ENCODE results near the gene OSBPL3.

Gene OSBPL3

GRCh38 chr7:24756545-24757352, 223.2 kb downstream of the OSBPL3 start:
- peak; percentile 66 to 76 (median 69) for DNase-seq

GRCh38 chr7:24755541-24756407, 224.2 kb downstream of the OSBPL3 start:
- peak; percentile 50 to 58 (median 57) for DNase-seq

GRCh38 chr7:24754906-24755506, 225.0 kb downstream of the OSBPL3 start:
- DNase-seq: peak; percentile 23 to 44 (median 25)

DNA sequence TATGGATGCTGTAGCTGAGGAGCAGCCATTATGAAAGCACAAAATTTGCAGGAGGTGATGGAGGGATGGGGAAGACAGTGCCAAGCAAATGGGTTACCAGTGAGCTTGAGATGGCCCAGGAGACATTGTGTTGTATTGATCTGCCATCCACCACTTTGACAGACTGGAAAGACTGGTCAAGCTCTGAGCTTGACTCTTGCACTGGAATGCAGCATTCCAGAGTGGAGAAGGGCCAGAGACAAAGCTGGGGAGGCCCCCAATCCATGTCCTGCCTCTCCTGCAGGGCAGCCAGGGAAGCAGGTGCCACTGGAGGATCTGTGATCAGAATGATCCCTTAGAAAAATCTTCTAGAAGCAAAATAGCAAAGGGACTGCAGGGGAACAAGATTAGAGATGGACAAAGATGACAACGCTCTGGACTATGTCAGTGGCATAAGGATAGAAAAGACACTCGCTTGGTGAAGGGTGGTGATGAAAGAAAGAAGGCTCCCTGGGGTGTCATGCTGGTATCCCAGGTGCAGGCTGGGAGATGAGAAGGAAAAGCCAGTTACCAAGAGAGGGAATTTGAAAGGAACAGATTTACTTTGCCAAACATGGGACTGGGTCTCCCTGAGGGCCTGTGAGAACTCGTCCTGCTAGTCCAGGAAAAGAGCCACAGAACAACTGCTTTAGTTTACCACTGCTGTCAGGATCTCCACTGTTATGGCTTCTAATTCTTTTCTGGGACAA, 227.7 kb downstream of the OSBPL3 start:
- DNase-seq: no peak

- no peak for DNase-seq
Observed at GRCh38 chr7:24751484-24751883, 228.5 kb downstream of the OSBPL3 start.

DNA sequence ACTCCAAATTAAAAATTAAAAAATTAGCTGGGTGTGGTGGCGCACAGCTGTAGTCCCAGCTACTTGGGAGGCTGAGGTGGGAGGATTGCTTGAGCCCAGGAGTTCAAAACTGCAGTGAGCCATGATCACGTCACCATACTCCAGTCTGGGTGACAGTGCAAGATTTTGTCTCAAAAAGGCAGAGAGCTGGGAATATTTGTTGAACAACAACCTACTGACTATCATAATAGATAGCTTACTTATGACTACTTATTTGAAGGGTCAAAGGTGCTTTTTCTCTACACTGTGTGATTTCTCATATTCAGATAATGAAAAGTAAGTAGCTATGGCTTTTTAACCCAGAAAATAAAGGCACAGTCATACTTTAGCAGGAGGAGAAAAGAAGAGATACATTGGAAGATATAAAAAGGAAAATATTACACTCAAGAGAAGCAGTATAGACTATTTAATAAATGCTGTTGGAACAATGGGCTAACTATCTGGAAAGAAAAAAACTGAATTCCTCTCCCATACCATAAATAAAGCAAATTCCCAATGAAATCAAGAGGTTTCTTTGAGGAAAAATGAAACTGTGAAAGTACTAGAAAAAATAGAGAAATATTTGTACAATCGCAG, 229.4 kb downstream of the OSBPL3 start:
- DNase-seq: no peak

GRCh38 chr7:24748521-24748920, 231.5 kb downstream of the OSBPL3 start:
- DNase-seq: no peak
